Ovary (tissue), 9 donors: ENCODE data around the gene RWDD4. TPM values are rescaled to one million over a fixed set of nuclear protein-coding genes. Genes with fewer than 3 reads are reported as not detected.

Experiments
- DNase-seq, 5 donors: peaks; one replicate each; pipeline ENCODE4 v3.0.0-alpha.2; 2019 to 2020
- H3K27ac ChIP-seq, 2 donors: fragments of 200-600 bp; one replicate each; pipeline versions ENCODE4 v1.5.1 to v1.8.0; 2019 to 2022
- H3K27me3 ChIP-seq: fragments of 200-600 bp; one replicate; pipeline ENCODE4 v1.8.0; 2022
- H3K36me3 ChIP-seq: fragments of 200-600 bp; sonication (generic); one replicate; pipeline ENCODE4 v1.5.1; 2019
- H3K4me1 ChIP-seq: one replicate; pipeline ENCODE4 v1.8.1; 2013; ENCODE audit warnings: mild to moderate bottlenecking, moderate library complexity; ENCODE audit not compliant: insufficient read depth
- H3K4me3 ChIP-seq: fragments of 200-600 bp; sonication (generic); one replicate; pipeline ENCODE4 v1.5.1; 2017
- H3K9me3 ChIP-seq, 2 donors: fragments of 200-600 bp in 1 of 2; sonication (generic) in 1 of 2; one replicate each; pipeline versions ENCODE4 v1.5.1 to v1.8.1; 2013 to 2019; ENCODE audit warnings: mild to moderate bottlenecking in 1 of 2, moderate library complexity in 1 of 2
- CTCF ChIP-seq, 3 donors: fragments of 450-650 bp in 2 of 3; fragments of 200-600 bp in 1 of 3; IDR thresholded peaks; one replicate each; pipeline versions ENCODE4 v1.5.1 to v1.8.0; 2016 to 2022; ENCODE audit warnings: antibody characterized with exemption in 3 of 3, mild to moderate bottlenecking in 1 of 3
- EP300 ChIP-seq: sonication (generic); formaldehyde crosslinking; IDR thresholded peaks from one replicate; pipeline ENCODE4 v1.6.1; 2017; ENCODE audit warnings: antibody characterized with exemption
- POLR2A ChIP-seq: fragments of 450-650 bp; IDR thresholded peaks from one replicate; pipeline ENCODE4 v1.6.1; 2017; ENCODE audit warnings: antibody characterized with exemption, mild to moderate bottlenecking, moderate library complexity
- WGBS, 3 donors: extraction: QIAGEN DNeasy Blood & Tissue Kit in 1 of 3; methylation state at CpG; one replicate each; pipeline versions ENCODE4 v1.1.5 to v1.1.7; 2013 to 2017; 5-methylcytosine and 5-hydroxymethylcytosine counted together
- intact Hi-C, 4 donors: fragments of 100-400 bp; cut with DNase I; formaldehyde crosslinking; loops; one replicate each; pipeline versions ENCODE4 v1.11.0 to v1.15.1; 2022 to 2023
- polyA plus RNA-seq, 2 donors: library from polyadenylated mRNA; stranded (reverse); fragments of 200-250 nt in 1 of 2; fragments of 350-450 nt in 1 of 2; fragmentation: Illumina TruSeq in 1 of 2; extraction: RNeasy Lipid Tissue Mini Kit (QIAGEN cat#74804) in 1 of 2; gene quantifications; one replicate each; pipeline ENCODE4 v1.2.3, GENCODE V29; 2013 to 2014
- total RNA-seq, 7 donors: library from RNA; depleted of rRNA in 2 of 7; stranded (reverse); fragments of >200 nt in 2 of 7; fragmentation: NEBNext Ultra II Directional in 3 of 7; extraction: Animal tissue kit (Norgen Biotek cat#: 25700) in 3 of 7; gene quantifications; one replicate each; pipeline versions ENCODE4 v1.1.0 to v1.2.4, GENCODE V29; 2016 to 2023
- donor health status: DM: no; HTN: no; CAD: no; lungs with moderate emphysema.
- donor health status: DM: no; HTN: no; CAD: no.
- donor health status: Bipolar disorder and iron deficiency.
- donor health status: DM: yes; HTN: yes; CAD: no.
- donor health status: DM: no; HTN: no; CAD: no.
- donor health status: DM: yes; HTN: yes; CAD: no.

Gene RWDD4
- total and polyA plus RNA-seq, 9 donors = 29.0 to 63.5 (median 37.8) TPM

GRCh38 chr4:183617075-183617474 lies 41.9 kb downstream of the RWDD4 start:
- intact Hi-C loops = loop anchor here in 1 of 4 donors (5.0 kb wide), 1 partner anchor 1320 kb away; no protein-coding TSS in a partner anchor
- no peak for DNase-seq
- TF ChIP-seq EP300 = no peak
- TF ChIP-seq POLR2A = no peak
- no peak for TF ChIP-seq CTCF (IDR thresholded peaks at IDR 0.05)
- Histone ChIP-seq H3K9me3 (no peaks in the 10 kb centered on the region), H3K36me3 (no peaks in the 10 kb centered on the region), H3K27me3 (no peaks in the 10 kb centered on the region), H3K27ac (peak overlapping the region in 1 of 2 donors; percentile 79), H3K4me1 (peaks cover 20% of the 10 kb centered on the region), H3K4me3 (no peak overlapping the region)
- 93 to 99% (median 96%) methylated on average over 2 of the region's 2 CpGs for WGBS, 3 donors

- WGBS, 3 donors = 87 to 92% (median 91%) methylated on average over 20 of the region's 20 CpGs
- no peaks in the 10 kb centered on the region for H3K9me3 ChIP-seq
- H3K36me3 ChIP-seq = no peaks in the 10 kb centered on the region
- H3K27me3 ChIP-seq = no peaks in the 10 kb centered on the region
- intact Hi-C loops = no loop called here
- peaks cover 9% of the 10 kb centered on the region for H3K4me1 ChIP-seq
- TF ChIP-seq EP300 = no peak
- TF ChIP-seq POLR2A = no peak
- no peak for TF ChIP-seq CTCF (IDR thresholded peaks at IDR 0.05)
- H3K27ac ChIP-seq = no peak overlapping the region
- DNase-seq = peak in 1 of 5 donors; percentile 8
- no peak overlapping the region for H3K4me3 ChIP-seq
These were observed 46.4 kb downstream of the RWDD4 start for GRCh38 chr4:183612329-183613250.

- WGBS, 3 donors = 80 to 84% (median 81%) methylated on average over 15 of the region's 15 CpGs
These were observed 47.7 kb downstream of the RWDD4 start for GRCh38 chr4:183611210-183611830.

More at GRCh38 chr4:183611210-183611830, 47.7 kb downstream of the RWDD4 start:
- H3K9me3 ChIP-seq = no peaks in the 10 kb centered on the region
- intact Hi-C loops = no loop called here
- no peak for TF ChIP-seq POLR2A
- TF ChIP-seq EP300 = no peak
- no peak for TF ChIP-seq CTCF (IDR thresholded peaks at IDR 0.05)
- peaks cover 6% of the 10 kb centered on the region for H3K4me1 ChIP-seq
- no peaks in the 10 kb centered on the region for H3K27me3 ChIP-seq
- peak overlapping the region in 1 of 2 donors; percentile 48 for H3K27ac ChIP-seq
- H3K4me3 ChIP-seq = no peak overlapping the region
- DNase-seq = peak in 1 of 5 donors; percentile 7
- no peaks in the 10 kb centered on the region for H3K36me3 ChIP-seq
